Activated CD8-positive, alpha-beta memory T cell treated with anti-CD3 and anti-CD28 coated beads, Interleukin-2, amount 50 U/mL, for 1 hour (primary cell): Measurements from ENCODE around the gene GATM.

Experiments
- DNase-seq: peaks from one replicate; pipeline ENCODE4 v3.0.0-alpha.2; 2020; ENCODE audit errors: extremely low read depth

Gene GATM, protein sequence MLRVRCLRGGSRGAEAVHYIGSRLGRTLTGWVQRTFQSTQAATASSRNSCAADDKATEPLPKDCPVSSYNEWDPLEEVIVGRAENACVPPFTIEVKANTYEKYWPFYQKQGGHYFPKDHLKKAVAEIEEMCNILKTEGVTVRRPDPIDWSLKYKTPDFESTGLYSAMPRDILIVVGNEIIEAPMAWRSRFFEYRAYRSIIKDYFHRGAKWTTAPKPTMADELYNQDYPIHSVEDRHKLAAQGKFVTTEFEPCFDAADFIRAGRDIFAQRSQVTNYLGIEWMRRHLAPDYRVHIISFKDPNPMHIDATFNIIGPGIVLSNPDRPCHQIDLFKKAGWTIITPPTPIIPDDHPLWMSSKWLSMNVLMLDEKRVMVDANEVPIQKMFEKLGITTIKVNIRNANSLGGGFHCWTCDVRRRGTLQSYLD

DNA sequence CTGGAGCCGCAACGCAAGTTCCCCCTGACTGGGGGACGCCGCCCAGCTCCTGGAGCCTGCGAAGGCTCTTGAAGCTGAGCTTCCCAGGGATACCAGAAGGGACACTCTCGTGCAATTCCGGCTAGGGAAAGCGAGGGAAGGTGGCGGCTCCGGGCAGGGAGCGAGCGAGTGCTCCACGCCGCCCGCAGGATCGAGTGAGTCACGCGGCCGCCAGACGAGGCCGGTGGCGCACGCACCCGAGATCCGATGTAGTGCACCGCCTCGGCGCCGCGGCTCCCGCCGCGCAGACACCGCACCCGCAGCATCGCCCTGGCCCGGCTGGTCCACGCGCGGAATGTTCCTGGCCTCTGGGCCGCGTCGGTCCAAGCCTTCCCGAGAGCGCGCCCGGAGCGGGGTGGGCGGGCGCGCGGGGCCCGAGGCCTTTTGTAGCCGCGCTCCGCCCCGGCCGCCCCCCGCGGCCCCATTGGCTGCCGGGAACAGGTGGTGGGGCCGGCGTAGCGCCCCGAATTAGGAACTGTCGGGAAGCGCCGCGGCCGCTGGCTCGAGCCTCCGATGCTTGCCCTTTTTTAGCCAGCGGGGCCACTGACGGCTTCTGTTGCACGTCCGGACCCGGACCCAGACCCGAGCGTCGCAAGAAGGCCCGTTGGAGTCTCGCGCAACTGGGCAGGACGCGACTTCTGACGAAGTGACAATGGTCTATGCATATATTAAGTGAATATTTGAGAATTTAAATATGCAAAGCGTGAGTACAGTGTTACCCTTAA, at the start of gene GATM:
Gene GATM (minus strand): TSS at position 396 of the 764 bp plus-strand sequence. CDS start 91 bp downstream, at position 305.
- DNase-seq = no peak

DNA sequence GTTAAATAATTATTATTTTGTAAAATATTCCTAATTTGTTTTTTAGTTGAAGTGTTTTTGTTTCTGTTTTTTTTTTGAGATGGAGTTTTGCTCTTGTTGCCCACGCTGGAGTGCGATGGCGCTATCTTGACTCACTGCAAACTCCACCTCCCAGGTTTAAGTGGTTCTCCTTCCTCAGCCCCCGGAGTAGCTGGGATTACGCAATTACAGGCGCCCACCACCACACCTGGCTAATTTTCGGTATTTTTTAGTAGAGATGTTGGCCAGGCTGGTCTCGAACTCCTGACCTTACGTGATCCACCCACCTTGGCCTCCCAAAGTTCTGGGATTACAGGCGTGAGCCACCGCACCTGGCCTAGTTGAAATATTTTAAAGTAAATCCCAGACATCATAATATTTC, 48.7 kb upstream of the GATM start:
- DNase-seq = no peak

DNA sequence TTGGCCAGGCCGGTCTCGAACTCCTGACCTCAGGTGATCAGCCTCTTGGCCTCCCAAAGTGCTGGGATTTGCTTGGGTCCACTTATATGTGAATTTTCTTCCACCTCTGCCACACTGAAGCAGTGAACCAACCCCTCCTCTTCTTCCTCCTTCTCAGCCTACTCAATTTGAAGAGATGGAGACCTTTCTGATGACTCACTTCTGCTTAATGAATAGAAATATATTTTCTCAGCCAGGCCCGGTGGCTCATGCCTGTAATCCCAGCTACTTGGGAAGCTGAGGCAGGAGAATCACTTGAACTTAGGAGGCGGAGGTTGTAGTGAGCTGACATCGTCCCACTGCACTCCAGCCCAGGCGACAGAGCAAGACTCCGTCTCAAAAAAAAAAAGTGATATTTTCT, 46.8 kb upstream of the GATM start:
- DNase-seq = no peak

DNA sequence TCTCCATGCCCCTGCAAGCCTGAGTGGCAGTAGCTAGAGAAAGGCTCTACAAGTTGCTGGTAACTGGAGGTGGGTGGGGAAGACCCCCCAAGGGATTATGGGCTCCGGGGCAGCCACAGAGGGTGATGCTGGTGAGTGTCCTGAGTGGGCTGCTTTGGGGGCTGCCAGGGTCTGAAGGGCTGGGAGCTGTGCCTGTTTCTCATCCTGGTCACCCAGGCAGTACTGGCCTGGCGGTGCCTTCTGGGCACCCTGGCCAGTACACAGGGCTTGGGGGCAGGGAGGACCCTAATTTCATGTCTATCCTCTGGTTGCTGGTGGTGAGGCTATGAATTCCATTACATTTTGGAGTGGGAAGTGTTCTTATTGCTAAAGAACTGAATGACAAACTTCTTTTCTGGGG, 46.1 kb upstream of the GATM start:
- no peak for DNase-seq

DNA sequence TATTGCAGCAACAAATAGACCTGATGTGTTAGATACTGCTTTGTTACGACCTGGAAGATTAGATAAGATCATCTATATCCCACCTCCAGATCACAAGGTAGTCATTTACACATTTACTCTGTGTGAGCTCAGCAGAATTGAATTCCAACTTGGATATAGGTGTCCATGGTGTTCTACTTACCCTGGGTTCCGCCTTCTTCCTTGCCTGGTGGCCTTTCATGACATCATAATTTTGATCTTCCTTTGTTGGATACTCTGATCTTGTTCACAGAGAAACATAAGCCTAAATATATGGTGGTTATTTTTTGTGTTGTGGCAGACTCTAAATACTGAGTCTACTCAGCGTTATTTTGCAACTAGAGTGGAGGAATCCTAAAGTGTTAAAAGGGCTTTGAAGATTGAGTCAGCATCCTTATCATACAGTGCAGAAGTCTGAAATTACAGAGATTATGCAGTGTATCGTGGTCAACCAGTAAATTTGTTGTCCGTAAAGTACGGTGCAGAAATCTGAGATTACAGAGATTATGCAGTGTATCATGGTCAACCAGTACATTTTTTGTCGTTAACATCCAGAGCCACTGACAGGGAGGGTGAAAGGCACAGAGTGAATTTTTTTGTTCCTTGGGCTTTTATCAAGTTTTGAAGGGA, 39.1 kb upstream of the GATM start:
- no peak for DNase-seq

DNA sequence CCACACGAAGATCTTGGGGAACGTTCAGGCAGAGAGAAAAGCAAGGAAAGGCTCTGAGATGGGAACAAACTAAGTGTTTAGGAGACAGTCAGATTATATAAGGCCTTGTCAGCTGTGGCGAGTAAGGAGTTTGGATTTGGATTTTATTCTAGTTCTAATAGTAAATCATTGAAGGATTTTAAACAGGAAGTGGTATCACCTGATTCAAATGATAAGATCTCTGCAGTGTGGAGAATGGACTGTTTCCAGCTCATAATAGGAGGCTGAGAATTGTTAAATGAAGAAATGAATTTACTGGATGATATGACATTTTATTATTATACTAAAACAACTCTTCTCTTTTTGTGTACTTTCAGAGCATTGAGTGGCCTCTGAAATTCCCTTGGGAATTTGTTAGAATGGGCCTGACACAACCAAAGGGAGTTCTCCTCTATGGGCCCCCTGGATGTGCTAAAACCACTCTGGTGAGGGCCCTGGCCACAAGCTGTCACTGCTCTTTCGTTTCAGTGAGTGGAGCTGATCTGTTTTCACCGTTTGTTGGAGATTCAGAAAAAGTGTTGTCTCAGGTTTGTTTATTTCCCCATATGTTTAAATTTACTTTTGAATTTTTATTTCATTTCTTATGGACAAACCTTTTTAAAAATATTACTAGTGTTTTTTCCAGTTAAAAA, 36.0 kb upstream of the GATM start:
- no peak for DNase-seq

DNA sequence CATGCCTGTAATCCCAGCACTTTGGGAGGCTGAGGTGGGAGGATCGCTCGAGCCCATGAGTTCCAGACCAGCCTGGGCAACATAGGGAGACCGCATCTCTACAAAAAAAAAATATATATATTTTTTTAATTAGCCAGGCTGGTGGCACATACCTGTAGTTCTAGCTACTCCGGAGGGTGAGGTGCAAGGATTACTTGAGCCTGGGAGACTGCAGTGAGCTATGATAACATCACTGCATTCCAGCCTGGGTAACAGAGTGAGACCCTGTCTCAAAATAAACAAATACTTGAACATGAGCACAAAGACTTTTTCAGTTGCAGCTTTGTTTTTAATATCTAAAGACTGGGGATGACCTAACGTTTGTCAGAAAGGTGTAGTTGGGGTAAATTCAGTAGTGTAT, 31.3 kb upstream of the GATM start:
- DNase-seq = no peak

DNA sequence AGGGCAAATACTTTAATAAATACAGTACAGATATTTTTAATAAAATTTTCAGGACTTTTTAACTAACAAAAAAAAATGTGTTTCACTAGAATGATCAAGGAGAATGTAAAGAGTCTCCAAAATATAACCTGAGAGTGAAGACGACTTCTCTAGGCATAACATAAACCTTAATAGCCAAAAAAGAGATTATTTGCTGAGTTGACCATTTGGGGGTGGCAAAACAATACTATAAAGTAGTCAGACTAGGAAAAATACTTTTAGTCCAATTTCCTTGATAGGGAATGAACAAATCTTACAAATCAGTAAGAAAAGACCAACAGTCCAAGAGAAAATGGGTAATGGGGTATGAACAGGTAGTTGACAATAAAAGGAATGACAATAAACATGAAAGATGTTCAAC, 29.4 kb upstream of the GATM start:
- no peak for DNase-seq

DNA sequence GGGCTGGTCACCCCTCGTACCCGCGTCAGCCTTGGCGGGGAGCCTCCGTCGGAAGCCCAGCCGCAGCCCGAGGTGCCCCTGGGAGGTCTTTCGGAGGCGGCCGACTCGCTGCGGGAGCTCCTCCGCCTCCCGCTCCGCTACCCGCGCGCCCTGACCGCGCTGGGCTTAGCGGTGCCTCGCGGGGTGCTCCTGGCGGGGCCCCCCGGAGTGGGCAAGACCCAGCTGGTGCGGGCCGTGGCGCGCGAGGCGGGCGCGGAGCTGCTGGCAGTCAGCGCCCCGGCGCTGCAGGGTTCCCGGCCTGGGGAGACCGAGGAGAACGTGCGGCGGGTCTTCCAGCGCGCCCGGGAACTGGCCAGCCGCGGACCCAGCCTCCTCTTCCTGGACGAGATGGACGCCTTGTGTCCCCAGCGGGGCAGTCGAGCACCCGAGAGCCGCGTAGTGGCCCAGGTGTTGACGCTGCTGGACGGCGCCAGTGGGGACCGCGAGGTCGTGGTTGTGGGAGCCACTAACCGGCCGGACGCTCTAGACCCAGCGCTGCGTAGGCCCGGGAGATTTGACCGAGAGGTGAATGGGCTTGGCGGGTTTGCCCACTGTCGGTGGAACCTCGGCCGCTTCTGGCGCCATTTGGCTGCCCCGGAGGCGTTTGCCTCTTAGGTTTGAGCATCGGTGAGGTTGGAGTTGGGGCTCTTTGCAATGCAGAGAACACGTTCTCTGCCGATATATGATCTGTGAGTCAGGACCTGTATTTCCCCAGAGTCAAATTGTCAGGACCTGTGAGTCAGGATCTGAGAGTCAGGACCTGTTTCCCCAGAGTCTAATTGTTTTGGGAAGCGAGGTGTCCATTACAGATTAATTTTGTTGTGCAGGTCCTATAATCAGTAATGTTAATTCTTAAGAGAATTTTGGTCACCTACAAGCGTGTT, 24.9 kb upstream of the GATM start:
- no peak for DNase-seq

DNA sequence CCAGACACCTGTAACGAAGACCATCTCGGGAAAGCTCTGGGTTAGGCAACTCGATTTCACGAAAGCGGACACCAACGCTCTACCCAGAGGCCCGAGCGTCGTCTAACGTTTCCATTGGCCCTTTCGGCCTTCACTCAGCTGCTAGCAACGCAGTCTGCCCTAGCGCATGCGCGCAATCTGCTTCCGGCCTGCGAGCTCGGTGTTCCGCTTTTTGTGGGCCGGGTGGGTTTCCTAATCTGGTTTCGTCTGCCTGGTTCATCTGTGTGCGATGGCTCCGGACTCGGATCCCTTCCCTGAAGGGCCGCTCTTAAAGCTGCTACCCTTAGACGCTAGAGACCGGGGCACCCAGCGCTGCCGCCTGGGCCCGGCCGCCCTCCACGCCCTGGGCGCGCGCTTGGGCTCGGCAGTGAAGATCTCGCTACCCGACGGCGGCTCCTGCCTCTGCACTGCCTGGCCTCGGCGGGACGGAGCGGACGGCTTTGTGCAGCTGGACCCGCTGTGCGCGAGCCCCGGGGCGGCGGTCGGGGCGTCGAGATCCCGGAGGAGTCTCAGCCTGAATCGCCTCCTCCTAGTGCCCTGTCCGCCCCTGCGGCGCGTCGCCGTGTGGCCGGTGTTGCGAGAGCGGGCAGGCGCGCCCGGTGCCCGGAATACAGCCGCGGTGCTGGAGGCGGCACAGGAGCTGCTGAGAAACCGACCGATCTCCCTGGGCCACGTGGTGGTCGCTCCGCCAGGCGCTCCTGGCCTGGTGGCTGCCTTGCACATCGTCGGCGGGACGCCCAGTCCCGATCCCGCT, 24.0 kb upstream of the GATM start:
- DNase-seq = peak; percentile 89

DNA sequence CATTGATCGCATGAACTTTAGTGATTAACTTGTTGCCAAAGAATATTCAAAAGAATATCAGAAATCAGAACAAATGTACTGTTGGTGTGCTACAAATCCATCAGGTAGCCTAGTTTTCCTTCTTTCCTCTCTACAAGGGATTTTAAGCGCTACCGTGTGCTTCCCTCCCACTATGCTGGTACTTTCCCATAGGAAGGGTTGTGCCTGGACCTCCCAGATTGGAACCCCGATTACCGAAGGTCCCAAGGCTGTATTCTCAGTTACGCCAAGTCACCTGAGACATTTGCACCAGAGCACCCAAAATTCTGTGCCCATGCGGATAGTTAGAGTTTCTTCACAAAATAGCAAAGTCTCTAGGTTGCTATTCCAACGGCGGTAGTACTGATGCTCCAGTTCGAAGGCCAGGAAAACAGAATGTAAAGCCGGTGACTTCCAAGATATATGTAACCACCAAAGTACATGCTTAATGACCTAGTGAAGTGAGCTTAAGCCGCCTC, 23.4 kb upstream of the GATM start:
- DNase-seq = no peak

DNA sequence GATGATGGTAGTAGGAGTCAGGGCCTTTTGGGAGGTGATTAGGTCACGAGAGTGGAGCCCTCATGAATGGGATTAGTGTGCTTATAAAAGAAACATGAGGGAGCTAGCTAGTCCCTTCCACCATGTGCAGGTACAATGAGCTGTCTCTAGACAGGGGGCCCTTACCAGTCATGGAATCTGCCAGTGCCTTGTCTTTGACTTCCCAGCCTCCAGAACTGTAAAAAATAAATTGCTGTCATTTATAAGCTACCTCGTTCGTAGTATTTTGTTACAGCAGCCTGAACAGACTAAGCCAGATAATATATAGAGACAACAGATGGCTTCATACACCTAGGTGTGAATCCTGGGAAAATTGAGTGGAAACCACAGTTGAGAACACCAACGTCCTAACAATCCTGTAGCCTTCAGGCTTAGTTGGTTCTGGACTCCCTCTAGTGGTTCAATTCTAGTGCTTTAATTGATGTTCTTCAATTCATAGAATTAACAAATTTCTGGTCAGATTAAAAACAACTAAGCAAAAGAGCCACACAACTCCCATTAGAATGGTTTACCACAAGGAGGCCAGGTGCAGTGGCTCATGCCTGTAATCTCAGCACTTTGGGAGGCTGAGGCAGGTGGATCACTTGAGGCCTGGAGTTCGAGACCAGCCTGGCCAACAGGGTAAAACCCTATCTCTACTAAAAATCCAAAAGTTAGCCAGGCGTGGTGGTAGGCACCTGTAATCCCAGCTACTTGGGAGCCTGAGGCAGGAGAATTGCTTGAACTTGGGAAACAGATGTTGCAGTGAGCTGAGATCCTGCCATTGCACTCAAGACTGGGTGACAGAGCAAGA, 21.3 kb upstream of the GATM start:
- DNase-seq = no peak

DNA sequence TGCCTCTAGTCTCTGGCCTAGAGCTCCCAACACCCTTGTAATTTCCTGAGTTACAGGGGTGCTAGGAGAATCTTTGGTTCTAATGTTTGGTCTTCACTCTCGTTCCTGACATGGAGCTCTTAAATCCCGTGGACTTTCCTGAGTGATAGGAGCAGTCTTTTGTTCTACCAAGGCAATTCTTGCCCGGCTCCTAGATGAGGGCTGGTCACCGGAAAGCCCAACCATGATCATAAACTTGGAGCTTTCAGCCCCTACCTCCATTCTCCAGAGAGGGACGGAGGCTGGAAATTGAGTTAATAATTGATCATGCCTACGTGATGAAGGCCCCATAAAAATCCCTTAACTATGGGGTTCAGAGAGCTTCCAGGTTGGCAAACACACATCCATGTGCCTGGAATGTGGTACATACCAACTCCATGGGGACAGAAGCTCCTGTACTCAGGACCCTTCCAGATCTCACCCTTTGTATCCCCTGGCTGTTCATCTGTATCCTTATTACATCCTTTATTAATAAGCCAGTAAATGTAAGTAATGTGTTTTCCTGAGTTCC, 18.8 kb upstream of the GATM start:
- DNase-seq = no peak

DNA sequence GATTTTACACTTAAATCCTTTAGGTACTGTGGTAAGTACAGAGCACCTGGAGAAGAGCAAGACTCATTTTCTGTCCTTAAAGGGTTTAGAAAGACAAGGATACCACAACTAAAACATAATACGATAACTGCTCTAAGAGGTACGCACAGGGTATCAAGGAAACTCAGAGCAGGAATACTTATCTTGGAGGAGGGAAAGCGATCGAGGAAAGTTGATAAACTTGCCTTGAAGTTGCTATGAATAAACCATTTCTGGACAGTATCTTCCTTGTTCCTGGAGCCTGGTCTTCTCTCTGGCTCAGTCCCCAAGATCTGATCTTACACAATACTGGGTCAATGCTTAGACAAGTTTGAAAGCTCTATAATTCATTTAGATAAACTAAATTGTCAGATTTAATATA, 17.6 kb upstream of the GATM start:
- DNase-seq = no peak

DNA sequence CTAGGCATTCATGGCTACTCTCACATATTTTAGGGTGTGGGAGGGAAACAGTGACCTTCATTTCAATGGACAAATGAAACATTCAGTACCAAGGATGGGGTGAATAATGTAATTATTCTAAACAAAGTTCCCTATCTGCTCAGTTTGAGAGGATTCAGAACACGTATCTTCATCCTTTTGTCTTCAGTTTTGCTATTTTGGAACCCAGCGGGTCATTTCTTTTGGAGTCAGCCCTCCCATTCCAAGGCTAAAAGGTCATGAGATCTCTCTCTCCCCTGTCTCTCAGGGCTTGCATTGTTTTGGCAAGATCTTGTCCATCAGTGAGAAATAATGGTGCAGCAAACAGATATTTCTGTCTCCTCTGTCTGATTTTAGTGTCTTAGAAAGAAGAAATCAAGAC, 16.3 kb upstream of the GATM start:
- no peak for DNase-seq

DNA sequence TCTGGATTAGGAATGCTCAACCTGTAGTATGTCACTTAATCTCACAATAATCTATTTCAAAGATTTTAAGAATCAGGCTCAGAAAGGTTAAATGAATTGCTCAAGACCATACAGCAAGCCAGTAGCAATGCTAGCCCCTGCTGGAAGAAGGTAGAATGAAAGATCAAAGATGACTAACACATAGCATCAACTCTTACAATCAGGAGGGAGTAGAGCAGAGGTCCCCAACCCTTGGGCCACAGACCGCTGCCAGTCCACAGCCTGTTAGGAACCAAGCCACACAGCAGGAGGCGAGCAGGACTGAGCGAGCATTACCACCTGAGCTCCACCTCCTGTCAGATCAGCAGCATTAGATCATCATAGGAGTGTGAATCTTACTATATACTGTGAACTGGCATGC, 15.5 kb upstream of the GATM start:
- DNase-seq = no peak

DNA sequence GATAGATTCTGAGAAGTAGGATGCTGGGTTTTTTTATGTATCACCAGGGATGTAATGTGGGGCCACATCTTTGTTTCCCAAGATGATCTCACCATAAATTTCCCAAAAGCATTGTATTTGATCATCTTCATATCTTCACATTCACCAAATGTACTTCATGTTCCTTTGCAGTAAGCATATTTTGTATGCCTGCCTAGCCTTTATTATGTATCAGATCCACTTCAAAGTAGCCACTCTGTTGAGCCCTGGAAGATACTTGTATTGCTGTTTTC, 14.2 kb upstream of the GATM start:
- DNase-seq = no peak

DNA sequence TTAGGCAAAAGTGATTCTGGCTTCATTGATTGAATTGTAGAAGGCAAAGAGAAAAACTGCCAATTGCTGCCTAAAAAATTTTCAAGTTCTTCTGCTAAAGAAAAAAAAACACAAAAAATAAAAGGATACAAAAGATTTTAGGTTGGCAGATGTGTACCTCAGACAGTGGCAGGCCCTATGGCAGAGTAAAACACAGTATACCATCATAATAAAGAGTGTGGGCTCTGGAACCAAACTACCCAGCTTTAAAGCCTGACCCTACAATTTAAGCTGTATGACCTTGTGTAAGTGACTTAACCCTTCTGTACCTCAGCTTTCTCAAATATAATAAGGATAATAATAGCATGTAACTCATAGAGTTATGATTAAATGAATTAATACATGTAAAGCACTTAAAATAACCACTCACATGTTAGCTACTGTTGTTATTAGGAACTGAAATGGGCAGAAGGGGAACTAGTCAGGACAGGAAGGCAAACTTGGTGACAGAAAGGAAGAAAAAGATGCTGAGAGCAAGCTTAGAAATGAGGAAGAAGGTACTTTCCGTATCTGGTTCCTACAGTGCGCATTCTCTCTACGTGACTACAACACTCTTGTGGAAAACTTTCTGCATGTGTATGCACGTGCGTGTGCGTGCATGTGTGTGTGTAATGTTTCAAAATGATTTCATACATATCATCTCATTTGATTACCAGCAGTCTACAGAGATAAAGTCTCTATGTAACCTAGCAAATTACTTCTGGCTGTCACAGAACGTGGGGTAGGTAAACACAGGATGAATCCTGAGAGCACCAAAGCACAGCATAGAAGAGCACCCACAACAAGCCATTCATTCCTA, 13.6 kb upstream of the GATM start:
- DNase-seq = no peak
